GM12892 (cell line): ENCODE data around the gene RPP14.

Experiments
- POLR2A ChIP-seq: IDR thresholded peaks from 2 replicates; pipeline ENCODE4 v1.6.1; 2011; ENCODE audit warnings: low read depth, low read length, control low read depth
- POLR2AphosphoS5 ChIP-seq: IDR thresholded peaks from 2 replicates; pipeline ENCODE4 v1.6.1; 2011; ENCODE audit warnings: low read depth, low read length, control low read depth
- TAF1 ChIP-seq: IDR thresholded peaks from 2 replicates; pipeline ENCODE4 v1.6.1; 2011; ENCODE audit warnings: low read depth, mild to moderate bottlenecking, control low read depth, low read length, borderline replicate concordance

DNA sequence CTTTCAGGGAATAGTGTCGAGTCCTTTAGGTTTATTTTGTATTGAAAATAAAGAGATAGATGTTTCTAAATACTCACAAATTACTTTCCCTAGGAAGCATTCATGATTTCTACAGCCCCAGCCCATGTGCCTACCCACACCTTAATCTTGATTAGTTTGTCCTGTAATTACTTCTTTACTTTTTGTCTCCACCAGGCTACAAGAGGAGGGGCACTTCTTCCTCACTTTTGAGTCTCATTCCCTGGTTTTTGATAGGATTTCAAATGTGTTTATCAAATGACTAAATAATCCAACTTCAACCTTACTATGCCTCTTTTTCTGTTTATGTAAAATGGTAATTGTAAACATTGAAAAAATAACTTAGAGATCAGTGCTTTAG is 28.4 kb downstream of the RPP14 start:
- TF ChIP-seq POLR2A: no peak
- TF ChIP-seq POLR2AphosphoS5: no peak
- TF ChIP-seq TAF1: no peak
